A549 treated with AZD2906 at 1 μM for 4 hours (cell line): ENCODE data around the gene RIPOR3. TPM values are rescaled to one million over a fixed set of nuclear protein-coding genes. Genes with fewer than 3 reads are reported as not detected.

ENCODE experiments used
- total RNA-seq: library from RNA; stranded (reverse); fragments of 200-300 nt; extraction: Qiagen RNA extraction; gene quantifications from 5 replicates; pipeline ENCODE4 v1.2.3, GENCODE V29; 2022

Gene RIPOR3, protein sequence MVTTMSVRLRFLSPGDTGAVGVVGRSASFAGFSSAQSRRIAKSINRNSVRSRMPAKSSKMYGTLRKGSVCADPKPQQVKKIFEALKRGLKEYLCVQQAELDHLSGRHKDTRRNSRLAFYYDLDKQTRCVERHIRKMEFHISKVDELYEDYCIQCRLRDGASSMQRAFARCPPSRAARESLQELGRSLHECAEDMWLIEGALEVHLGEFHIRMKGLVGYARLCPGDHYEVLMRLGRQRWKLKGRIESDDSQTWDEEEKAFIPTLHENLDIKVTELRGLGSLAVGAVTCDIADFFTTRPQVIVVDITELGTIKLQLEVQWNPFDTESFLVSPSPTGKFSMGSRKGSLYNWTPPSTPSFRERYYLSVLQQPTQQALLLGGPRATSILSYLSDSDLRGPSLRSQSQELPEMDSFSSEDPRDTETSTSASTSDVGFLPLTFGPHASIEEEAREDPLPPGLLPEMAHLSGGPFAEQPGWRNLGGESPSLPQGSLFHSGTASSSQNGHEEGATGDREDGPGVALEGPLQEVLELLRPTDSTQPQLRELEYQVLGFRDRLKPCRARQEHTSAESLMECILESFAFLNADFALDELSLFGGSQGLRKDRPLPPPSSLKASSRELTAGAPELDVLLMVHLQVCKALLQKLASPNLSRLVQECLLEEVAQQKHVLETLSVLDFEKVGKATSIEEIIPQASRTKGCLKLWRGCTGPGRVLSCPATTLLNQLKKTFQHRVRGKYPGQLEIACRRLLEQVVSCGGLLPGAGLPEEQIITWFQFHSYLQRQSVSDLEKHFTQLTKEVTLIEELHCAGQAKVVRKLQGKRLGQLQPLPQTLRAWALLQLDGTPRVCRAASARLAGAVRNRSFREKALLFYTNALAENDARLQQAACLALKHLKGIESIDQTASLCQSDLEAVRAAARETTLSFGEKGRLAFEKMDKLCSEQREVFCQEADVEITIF
- 0.02 to 0.03 TPM (median 0.03 TPM) in 4 of 5 replicates, not detected in the other for total RNA-seq

DNA sequence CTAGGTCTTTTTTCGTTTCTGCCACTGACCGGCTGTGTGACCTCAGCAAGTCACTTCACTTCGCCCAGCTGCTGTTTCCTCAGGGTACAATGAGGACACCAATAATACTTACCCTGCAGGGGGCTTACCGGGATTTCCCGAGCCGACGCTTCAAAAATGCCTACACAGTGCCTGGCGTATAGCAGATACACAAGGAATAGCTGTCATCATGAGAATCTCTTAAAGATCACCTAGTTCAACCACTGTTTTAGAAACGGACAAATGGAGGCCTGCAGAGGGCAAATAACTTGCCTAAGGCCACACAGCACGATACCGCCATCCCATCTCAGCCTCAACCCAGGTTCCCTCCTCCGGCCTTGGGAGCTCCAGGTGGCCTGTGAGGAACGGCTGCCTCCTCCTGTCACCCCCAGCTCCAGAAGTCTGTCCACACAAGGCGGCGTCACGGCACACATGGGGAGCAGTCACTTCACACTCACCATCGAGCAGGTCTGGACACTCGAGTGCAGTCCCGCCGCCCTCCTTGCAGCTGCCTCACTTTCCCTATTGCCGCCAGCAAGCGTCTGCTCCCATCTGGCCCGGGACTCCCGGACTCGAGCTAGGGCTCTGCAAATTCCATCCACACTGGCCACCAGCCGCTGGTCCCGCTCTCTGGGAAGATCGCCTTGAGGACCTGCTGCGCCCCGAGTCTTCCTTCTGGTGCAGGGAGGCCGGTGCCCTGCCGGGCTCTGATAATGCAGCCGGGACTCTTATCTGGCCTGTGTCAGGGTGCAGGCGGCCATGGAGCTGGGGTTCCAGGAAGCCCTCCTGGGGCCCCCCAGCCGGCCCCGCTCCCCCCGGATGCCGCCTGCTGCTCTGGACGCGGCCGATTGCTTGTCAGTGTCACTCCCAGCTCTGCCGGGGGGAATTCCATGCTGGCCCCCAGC lies at the start of gene RIPOR3:
TSS of gene RIPOR3 (minus strand) at position 893 of the 923 bp plus-strand sequence. CDS start at position 479, 414 bp downstream.

DNA sequence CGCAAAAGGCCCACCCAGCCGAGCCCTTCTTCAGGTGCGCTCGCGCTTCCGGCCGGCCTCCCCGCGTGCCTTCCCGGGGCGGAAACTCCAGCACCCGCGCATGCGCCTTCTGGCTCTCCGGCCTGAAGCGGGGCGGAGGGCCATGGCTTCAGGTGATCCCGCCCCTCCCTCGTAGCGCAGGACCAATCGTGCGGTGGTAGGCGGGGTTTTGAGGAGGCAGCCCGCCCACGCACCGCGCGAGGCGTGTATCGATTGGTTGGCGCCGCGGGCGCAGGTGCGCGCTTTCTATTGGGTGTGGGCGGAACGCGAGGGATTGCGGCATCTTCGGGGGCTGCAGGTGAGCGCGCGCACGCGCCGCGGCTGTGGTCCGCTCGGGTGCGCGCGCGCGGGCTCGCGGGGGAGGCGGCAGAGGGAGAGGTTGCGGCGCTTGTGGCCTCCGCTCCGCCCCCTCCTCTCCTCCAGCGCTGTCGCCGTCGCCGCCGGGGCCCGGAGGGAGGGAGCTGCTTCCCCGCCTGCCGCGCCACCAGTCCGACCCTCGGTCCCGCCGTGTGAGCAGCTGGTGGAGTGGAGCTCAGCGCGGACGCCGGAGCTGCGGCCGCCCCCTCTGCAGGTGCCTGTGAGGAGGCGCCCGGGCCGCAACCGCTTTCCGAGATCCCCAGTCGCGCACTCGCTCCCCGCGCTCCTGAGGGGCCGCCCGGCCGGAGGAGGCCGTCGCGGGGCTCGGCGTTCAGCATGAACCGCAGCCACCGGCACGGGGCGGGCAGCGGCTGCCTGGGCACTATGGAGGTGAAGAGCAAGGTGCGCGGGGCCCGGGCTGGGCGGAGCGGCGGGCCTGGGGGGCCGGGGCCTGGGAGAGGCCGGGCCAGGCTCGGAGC lies 40.0 kb upstream of the RIPOR3 start, which contains the start of gene PARD6B:
TSS of gene PARD6B (plus strand) at position 526 of the 875 bp plus-strand sequence. CDS start at position 733, 207 bp downstream.

Other genes starting within 250 kb of the RIPOR3 start
- 51.0 to 58.8 TPM (median 52.8 TPM) in 5 replicates for gene PTPN1, start 181.2 kb downstream of the RIPOR3 start, total RNA-seq
- gene PARD6B, start 40.0 kb upstream of the RIPOR3 start, total RNA-seq, result 3.4 to 4.4 TPM (median 3.8 TPM) in 5 replicates
- 29.3 to 33.4 TPM (median 31.0 TPM) in 5 replicates for gene BCAS4, start 103.5 kb upstream of the RIPOR3 start, total RNA-seq
- 41.0 to 52.8 TPM (median 41.6 TPM) in 5 replicates for gene ADNP, start 239.9 kb upstream of the RIPOR3 start, total RNA-seq